ENCODE measurements around the gene LCE1B.

DNA sequence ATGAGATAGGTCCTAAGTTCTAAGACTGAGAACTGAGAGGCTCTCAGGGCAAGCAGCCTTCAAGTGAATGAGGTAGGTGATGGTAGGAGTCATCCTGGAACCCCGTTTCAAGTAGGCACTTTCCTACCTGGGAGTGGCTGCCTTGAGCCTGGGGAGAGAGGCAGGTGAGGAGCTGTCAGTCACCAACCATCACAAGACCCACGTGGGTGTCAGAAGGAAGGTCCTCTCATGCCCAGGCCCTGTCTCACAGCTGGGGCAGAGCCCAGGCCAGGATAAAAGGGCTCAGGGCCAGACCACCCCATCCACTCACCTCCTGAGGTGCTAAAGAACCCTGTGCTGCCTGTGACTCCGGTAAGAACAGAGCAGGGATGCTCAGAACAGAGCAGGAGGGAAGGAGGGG, 15.3 kb upstream of the LCE1B start, which contains the start of gene LCE1D:
- no peak for TF ChIP-seq POLR2A (IDR thresholded peaks at IDR 0.05)
- TF ChIP-seq, protein P1, sequence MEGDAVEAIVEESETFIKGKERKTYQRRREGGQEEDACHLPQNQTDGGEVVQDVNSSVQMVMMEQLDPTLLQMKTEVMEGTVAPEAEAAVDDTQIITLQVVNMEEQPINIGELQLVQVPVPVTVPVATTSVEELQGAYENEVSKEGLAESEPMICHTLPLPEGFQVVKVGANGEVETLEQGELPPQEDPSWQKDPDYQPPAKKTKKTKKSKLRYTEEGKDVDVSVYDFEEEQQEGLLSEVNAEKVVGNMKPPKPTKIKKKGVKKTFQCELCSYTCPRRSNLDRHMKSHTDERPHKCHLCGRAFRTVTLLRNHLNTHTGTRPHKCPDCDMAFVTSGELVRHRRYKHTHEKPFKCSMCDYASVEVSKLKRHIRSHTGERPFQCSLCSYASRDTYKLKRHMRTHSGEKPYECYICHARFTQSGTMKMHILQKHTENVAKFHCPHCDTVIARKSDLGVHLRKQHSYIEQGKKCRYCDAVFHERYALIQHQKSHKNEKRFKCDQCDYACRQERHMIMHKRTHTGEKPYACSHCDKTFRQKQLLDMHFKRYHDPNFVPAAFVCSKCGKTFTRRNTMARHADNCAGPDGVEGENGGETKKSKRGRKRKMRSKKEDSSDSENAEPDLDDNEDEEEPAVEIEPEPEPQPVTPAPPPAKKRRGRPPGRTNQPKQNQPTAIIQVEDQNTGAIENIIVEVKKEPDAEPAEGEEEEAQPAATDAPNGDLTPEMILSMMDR (IDR thresholded peaks at IDR 0.05), result no peak

Data from right lobe of liver (tissue), 4 donors.